HG03039 (cell line): ENCODE data around the gene ABTB1.

Source experiments
- ATAC-seq: cut with Tn5 transposase; IDR thresholded peaks from one replicate; pipeline ENCODE4 v1.9.1; 2021; ENCODE audit warnings: mild to moderate bottlenecking, moderate library complexity; ENCODE audit not compliant: unreplicated experiment

ABTB1 gene

GRCh38 chr3:127718245-127718915, 45.6 kb downstream of the ABTB1 start:
- no peak for ATAC-seq

DNA sequence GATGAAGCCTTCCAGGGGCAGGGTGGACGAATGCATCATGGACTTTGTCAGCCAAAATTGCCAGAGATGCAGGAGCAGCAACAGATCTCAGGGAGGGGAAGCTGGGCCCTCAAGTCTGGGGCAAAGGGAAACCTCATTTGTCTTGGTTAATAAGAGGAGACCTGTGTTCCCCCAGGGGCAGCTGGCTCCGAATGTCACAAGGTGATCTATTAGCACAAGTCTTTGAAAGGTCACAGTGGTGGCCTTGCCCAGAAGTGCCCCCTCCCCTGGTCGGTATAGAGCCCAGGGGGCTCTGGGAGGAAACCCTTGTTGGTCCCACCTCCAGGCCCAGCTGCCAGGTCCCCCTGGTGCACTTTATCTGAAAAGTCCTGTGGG, 46.2 kb downstream of the ABTB1 start:
- ATAC-seq, result no peak

DNA sequence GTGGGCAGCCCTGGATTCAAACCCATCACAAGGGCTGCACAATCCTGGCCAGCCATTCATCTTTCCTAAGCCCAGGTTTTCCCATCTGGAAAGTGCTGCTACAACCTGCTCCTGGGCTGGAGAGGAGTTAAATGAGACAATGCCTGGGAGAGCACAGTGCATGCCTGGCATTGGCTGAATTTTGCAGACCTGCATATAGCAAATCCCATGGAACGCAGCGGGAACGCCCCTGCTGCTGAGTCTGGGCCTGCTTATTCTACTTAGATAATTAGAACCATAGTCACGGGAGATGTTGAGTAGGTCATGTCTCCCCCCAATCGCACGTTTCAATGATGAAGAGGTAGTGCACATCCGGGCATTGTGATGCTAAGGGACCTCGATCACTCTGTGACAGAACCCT, 46.6 kb downstream of the ABTB1 start:
- ATAC-seq, result no peak

DNA sequence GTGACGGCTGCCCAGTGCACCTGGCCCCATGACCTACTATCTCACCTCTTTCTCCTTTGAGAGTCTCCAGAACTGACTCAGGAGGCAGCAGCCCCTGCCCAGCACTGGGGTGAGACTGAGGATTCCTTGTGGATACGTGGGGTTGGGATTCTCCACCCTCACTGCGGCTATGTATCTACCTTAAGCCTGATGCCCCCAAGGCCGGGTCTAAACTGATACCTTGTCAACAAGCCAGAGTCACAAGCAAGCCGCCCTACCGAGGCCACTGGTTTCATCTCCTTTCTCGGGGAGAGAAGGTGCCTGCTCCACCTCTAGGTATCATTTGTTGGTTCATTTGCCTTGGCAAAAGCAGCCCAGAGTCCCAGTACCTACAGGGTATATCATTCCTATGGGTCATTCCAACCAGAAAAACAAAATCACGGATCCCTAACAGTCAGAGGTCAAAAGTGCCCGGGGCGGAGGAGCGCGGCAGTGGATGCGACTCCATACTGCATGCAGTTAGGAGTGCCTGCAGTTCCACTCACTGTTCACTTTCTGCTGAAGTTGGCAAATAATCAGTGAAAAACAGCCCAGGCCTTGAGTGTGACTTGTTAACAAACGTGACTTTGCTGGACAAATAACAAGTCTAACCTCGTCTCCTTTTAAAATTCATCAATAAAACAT, 47.5 kb downstream of the ABTB1 start:
- no peak for ATAC-seq

DNA sequence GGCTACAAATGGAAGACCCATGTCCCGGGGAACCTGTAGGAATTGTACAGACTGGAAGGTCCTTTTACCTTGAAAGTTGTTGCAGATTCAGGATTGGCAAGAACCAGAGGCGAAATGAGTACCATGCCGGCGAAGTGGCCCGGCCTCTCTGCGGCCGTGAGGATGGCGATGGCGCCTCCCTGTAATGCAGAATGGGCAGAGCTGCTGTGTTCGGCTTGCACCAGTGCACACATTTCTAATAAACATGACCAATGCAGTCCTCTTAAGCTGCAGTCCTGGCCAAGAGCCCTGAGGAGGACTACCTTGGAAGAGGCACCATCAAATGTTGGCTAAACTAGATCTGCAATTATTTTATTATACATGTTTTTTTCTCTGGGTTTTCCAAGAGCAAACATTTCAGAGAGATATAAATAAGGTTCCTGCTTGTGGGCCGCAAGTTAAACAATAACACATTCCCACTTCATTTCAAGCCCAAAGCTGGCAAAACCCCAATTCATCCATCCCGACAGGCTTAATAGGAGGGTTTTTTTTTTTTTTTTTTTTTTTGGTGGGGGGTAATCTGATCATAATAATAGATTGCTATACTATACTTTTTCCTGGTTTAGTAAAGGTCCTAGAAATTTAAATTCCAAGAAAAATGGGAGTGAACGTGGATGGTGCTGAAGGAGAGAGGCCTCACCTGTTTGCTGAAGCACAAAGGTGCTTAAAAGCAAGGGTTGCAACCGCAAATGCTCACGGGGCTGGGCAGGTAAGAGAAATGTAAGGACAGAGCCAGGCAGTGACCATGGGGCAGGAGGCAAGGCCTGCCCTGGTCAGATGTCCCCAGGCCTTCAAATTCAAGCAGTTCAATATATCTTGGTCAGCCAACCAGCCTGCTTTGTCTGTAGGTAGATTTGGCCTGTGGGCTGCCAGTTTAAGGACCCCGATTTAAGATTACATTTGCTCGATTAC, 48.5 kb downstream of the ABTB1 start:
- ATAC-seq, result no peak

DNA sequence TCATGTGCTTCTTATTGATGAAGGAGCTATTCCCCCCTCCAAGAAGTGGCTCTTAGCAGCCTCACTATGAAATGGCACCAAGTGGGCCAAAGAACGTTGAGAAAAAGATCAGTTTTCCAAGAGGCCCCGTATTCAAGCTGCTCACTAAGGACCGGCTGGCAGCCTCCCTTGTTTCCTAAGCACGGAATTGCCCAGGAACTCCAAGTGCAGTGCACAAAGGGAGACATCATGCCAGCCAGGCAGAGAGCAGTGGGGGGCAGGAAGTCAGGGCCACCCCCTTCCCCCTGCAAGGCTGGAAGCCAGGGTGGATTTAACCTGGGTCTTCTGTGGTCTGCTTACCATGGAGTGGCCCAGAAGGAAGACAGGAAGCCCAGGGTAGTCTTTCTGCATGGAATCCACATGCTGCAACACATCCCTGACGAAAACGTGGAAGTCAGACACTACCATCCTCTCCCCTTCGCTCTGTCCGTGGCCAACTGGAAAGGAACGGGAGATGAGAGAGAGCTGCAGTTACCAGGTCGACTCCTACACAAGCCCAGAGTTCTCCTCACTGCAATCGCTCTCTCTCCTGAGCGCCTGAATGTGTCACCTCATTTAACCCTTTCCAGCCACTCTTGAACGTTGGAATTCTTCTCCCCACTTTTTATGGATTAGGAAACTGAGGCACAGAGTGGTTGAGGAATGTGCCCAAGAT, 49.5 kb downstream of the ABTB1 start:
- ATAC-seq, result no peak

GRCh38 chr3:127723011-127723567, 50.3 kb downstream of the ABTB1 start:
- ATAC-seq, result no peak

DNA sequence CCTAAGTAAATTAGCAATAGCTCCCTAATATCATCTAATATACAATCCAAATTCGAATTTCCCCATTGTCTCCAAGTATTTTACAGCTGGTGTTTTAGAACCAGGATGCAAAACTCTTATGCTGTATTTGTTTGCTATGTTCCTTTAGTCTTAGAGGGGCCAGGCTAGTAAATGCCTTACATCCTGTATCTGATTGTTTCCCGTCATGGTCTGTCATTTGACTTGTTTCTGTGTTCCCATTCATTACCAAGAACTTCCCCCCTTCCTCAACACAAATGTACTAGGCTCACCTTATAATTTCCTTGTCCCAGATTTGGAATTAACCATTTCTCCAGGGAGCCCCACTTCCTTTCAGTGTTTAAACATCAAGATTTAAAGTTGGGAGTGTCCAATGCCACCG, 54.1 kb downstream of the ABTB1 start:
- ATAC-seq, result no peak

DNA sequence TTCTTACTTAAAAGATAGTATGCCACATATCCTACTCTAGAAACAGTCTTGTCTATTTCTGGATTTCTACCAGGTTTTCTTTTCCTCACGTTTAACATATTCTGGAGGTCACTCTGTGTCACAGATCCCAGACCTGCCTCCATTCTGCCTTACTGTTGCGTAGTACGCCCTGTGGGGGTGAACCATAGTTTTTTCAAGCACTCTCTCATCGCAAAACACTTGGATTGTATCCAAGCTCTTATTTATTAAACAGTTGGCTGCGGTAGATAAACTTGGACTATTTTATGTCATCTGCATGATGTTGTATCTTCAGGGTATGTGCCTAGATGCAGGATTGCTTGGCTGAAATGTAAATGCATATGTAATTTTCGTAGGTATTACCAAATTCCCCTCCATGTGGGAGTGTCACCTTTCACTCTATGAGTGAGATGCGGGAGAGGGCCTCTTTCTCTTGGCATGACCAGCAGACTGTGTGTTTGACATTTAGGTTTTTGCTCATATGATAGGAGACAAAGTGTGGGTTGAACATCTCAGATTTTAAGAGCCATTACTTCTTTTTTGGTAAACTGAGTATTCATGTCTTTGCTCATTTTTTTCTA, 55.8 kb downstream of the ABTB1 start:
- no peak for ATAC-seq

DNA sequence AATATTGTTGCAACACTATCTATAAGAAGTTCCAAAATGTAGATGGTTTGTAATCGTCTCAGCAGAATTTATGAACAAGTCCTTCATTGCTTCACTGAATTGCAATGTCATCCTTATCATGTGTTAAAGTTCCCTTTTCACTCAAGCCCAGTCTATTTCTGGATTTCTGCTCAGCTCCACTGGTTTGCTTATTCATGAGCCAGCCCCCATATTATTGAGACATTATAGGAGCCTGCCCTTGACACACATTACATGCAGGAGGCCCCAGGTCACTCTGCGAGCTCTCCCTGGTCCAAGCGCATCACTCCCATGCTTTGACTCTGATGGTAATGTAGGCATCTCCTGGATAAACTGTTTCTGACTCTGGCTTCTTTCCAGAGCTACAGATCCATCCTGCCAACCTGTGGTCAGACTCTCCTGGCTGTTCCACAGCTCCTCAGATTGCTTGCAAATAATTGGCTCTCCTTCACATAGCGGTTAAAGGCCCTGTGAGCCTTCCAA, 56.9 kb downstream of the ABTB1 start:
- ATAC-seq, result no peak

DNA sequence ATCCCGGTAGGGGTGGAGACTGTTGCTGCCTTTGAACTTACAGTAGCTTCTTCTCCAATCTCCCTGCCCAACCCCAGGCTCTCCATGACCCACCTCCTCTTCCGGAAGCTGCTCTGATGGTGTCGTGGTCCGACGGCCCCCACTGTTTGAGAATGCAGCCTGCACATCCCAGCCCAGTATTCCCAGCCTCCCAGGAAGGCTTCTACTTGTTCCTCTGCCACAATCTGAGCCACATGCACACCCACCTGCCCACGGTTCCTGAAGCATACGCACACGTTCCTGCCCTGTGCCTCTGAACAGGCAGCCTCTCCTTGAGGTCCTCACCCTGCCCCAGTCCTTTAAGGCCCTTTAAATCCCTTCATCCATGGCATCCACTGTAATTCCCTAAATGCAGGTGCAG, 57.4 kb downstream of the ABTB1 start:
- ATAC-seq, result no peak
